NCI-H510A (cell line): ENCODE results near the gene ZMYND15.

Experiments
- DNase-seq: peaks from one replicate; lab custom pipeline; 2025; lab: John Stamatoyannopoulos, UW

Gene ZMYND15

GRCh38 chr17:4786106-4786511, 46.5 kb downstream of the ZMYND15 start, which contains the start of gene VMO1:
Gene VMO1, minus strand, starts transcription at chr17:4786364. Its CDS starts 12 bp downstream, at chr17:4786352.
- DNase-seq: no peak

DNA sequence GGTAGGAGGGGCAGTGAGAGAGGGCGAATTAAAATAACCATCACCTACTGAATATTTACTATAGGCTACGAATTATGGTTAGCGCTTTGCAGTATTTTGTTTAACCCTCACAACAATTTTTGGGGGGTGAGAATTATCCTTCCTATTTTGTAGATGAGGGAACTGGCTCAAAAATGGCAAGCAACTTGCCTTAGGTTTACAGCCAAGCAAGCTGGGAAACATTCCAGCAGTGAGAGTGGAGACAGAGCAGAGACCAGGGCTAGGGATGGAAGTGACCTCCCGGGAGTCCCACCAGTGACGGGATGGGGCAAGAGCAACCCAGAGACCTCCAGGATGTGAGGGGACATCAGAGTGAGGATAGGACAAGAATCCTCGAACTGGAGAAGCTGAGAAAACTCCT, 46.9 kb downstream of the ZMYND15 start:
- DNase-seq: no peak

DNA sequence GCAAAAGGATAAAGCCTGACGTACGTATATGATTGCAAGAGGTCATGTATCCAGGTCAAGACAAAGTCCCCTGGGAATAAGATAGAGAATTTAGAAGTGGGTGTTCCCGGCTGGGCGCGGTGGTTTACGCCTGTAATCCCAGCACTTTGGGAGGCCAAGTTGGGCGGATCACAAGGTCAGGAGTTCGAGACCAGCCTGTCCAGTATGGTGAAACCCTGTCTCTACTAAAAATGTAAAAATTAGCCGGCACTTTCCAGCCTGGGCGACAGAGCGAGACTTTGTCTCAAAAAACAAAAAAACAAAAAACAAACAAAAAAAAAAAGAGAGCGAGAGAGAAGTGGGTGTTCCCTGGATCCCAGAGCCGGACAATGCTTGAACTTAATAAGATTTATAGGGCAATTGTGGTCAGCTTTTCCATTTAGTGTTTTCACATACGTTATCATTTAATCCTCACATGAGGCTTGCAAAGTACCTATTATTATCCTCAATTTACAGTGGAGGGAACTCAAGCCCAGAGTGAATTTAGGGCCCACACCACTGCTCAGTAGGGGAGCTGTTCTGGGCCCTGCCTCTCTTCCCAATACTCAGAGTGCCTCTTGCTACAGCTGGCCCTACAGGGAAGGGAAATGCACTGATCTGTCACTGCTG, 48.6 kb downstream of the ZMYND15 start:
- no peak for DNase-seq

DNA sequence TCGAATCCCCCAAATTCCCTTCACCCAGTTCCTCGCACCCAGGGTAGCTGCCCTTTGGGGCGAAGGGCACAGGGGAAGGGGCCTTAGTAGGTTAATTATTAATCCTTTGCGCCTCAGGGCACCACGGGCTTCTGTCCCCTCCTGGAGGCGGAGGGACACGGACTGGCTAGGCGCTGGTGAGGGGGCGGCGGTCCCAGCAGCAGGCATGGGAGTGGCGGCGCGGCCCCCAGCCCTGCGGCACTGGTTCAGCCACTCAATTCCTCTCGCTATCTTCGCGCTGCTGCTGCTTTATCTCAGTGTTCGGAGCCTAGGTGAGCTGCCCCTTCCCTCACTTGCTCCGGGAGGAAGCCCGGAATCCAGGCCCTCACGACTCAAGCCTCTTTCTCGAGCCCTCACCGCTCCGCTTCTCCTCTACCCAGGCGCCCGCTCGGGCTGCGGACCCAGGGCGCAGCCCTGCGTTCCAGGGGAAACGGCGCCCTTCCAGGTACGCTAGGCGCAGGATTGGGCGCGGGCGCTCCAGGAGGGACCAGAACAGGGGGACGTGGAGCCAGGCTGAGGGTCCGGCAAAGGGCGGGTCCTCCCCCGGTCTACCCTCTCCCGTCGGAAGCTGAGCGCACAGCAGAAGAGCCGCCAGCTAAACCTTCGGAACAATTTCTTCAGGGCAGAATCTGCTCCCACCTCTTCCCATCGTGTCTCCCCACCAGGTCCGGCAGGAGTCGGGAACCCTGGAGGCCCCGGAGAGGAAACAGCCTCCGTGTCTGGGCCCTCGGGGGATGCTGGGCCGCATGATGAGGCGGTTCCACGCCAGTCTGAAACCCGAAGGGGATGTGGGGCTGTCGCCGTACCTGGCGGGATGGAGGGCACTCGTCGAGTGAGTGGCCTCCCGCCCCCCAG, 49.4 kb downstream of the ZMYND15 start, which contains the start of gene GLTPD2:
Gene GLTPD2, plus strand, starts transcription at position 158 of the 894 bp plus-strand sequence. Its CDS starts 48 bp downstream, at position 206.
- no peak for DNase-seq

- no peak for DNase-seq
Observed at GRCh38 chr17:4789701-4789950, 50.0 kb downstream of the ZMYND15 start.

- DNase-seq: peak; percentile 79
Observed at GRCh38 chr17:4789951-4790704, 50.5 kb downstream of the ZMYND15 start.

DNA sequence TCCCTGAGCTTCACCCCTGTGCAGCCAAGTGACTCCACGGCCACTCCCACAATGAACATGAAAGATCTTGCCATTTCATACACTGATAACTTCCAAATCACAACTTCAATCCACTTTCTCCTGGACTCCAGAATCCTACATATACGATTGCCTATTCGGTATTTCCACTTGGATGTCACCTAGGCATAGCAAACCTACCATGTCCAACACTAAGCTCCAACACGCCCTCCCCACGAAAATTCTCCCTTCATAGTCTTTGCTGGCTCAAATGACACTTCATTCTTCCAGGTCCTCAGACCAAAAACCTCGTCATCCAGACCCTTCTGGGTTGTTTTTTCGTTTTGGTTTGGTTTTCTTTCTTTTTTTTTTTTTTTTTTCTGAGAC, 51.1 kb downstream of the ZMYND15 start:
- no peak for DNase-seq

DNA sequence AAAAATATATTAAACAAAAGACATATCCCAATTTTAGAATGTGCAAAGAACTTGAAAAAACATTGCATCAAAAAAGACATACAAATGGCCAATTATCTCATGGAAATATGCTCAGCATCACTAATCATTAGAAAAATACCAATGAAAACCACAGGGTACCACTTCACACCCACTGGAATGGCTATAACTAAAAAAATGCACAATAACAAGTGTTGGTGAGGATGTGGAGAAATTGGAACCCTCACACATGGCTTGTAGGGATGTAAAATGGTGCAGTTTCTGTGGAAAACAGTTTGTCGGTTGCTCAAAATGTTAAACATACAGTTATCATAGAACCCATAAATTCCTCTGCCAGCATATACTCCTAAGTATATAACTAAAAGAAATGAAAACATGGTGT, 55.5 kb downstream of the ZMYND15 start:
- no peak for DNase-seq
